Ovary (tissue), 3 donors: ENCODE measurements around the gene PDE4D.

ENCODE experiments used
- CTCF ChIP-seq, 3 donors: fragments of 450-650 bp in 2 of 3; fragments of 200-600 bp in 1 of 3; IDR thresholded peaks; one replicate each; pipeline versions ENCODE4 v1.5.1 to v1.8.0; 2016 to 2022; ENCODE audit warnings: antibody characterized with exemption in 3 of 3, mild to moderate bottlenecking in 1 of 3
- EP300 ChIP-seq: sonication (generic); formaldehyde crosslinking; IDR thresholded peaks from one replicate; pipeline ENCODE4 v1.6.1; 2017; ENCODE audit warnings: antibody characterized with exemption
- POLR2A ChIP-seq: fragments of 450-650 bp; IDR thresholded peaks from one replicate; pipeline ENCODE4 v1.6.1; 2017; ENCODE audit warnings: antibody characterized with exemption, mild to moderate bottlenecking, moderate library complexity
- donor health status: DM: no; HTN: no; CAD: no.

GRCh38 chr5:59428391-59428790, 465.1 kb downstream of the PDE4D start:
- TF ChIP-seq CTCF (IDR thresholded peaks at IDR 0.05): no peak
- no peak for TF ChIP-seq POLR2A
- TF ChIP-seq EP300: no peak
